Measurements from ENCODE around the gene TRAPPC5. TPM values are rescaled to one million over a fixed set of nuclear protein-coding genes. Genes with fewer than 3 reads are reported as not detected.

The TRAPPC5 gene
- total and polyA plus RNA-seq, 2 experiments from 2014 or later: 78.3 to 252 TPM

DNA sequence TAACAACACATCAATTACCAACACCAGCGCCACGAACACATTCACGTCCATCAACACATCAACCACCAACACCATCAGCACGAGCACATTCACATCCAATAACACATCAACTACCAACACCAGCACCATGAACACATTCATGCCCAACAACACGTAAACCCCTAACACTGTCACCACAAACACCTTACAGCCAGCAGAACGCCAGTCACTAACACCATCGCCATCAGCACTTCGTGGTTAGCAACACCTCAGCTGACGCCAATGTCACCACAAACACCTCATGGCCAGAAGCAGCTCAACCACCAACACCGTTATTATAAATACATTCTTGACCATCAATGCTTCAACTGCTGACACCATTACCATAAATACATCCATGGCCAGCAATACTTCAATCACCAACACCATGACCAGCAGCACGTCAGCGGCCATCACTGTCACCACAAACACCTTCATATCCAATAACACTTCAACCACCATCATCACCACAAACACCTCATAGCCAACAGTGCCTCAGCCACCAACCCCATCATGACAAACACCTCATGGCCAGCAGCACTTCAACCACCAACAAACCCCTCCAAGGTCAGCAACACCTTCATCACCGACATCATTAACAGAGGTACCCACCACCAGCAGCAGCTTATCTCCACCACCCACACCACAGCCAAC lies 11.9 kb downstream of the TRAPPC5 start:
- Histone ChIP-seq H3K27me3 (ENCODE audit: insufficient read depth) (0 out of 2 replicates have a peak, but pooled peaks cover 2% of the 10 kb centered on the region), H3K4me2 (no peak overlapping the region), H3K79me2 (replicated peaks; ENCODE audit: insufficient read depth) (no peaks in the 10 kb centered on the region), H4K20me1 (replicated peaks; ENCODE audit: insufficient read depth) (no peaks in the 10 kb centered on the region), H3K9me2 (ENCODE audit: insufficient read depth) (peaks cover 4% of the 10 kb centered on the region; the same call in 1 of the 2 replicates), H3K27ac (ENCODE audit: low read depth) (no peak overlapping the region), H3K4me3 (no peak overlapping the region), H3F3A (replicated peaks; ENCODE audit: low read depth) (no peaks in the 10 kb centered on the region), H3K36me3 (ENCODE audit: insufficient read depth) (no peaks in the 10 kb centered on the region), H3K4me1 (ENCODE audit: insufficient read depth) (0 out of 2 replicates have a peak, but pooled peaks cover 4% of the 10 kb centered on the region), H2AFZ (no peak overlapping the region)
- DNase-seq (ENCODE audit: low spot score) (no peak), ATAC-seq (no peak)
- Mint-ChIP-seq H3K36me3 (ENCODE audit: low read depth) (no peaks in the 10 kb centered on the region), H3K27me3 (ENCODE audit: insufficient read depth, low read depth, poor library complexity) (peaks cover 6% of the 10 kb centered on the region), H3K9me3 (no peaks in the 10 kb centered on the region; the same call in 2 of the 3 replicates), H3K4me1 (peaks cover 9% of the 10 kb centered on the region; the same call in 2 of the 3 replicates), H3K27ac (no peak overlapping the region), H3K4me3 (no peak overlapping the region)
- TF ChIP-seq NANOG (IDR thresholded peaks at IDR 0.05; ENCODE audit: borderline replicate concordance) (no peak), JUNB (IDR thresholded peaks at IDR 0.05; ENCODE audit: unreplicated experiment) (no peak), STAT1 (IDR thresholded peaks at IDR 0.05; ENCODE audit: unreplicated experiment) (no peak)
- TF ChIP-seq, protein P1, sequence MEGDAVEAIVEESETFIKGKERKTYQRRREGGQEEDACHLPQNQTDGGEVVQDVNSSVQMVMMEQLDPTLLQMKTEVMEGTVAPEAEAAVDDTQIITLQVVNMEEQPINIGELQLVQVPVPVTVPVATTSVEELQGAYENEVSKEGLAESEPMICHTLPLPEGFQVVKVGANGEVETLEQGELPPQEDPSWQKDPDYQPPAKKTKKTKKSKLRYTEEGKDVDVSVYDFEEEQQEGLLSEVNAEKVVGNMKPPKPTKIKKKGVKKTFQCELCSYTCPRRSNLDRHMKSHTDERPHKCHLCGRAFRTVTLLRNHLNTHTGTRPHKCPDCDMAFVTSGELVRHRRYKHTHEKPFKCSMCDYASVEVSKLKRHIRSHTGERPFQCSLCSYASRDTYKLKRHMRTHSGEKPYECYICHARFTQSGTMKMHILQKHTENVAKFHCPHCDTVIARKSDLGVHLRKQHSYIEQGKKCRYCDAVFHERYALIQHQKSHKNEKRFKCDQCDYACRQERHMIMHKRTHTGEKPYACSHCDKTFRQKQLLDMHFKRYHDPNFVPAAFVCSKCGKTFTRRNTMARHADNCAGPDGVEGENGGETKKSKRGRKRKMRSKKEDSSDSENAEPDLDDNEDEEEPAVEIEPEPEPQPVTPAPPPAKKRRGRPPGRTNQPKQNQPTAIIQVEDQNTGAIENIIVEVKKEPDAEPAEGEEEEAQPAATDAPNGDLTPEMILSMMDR (conservative IDR thresholded peaks at IDR 0.05; ENCODE audit: low read depth in 2 of 2): no peak

DNA sequence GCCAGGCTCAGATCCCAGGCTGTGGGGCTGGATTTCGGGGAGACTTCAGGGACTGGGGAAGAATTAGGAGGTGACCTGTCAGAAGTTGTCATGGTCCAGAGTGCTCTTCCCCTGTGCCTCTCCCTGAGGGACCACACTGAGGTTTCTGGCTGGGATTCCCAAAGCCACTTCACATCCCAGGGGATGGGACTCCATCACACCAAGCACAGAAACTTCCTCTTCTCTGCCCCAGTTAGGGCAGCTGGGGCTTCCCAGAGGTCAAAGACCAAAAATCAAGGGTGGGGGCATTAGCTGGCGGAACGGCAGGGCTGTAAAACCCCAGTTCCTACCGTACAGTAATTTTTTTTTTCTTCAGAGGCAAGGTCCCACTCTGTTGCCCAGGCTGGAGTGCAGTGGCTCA lies 13.9 kb downstream of the TRAPPC5 start:
- ATAC-seq (no peak), DNase-seq (ENCODE audit: low spot score) (no peak)
- Histone ChIP-seq H3K27me3 (ENCODE audit: insufficient read depth) (no peaks in the 10 kb centered on the region), H3F3A (replicated peaks; ENCODE audit: low read depth) (no peaks in the 10 kb centered on the region), H3K4me1 (ENCODE audit: insufficient read depth) (0 out of 2 replicates have a peak, but pooled peaks cover 4% of the 10 kb centered on the region), H4K20me1 (replicated peaks; ENCODE audit: insufficient read depth) (no peaks in the 10 kb centered on the region), H3K79me2 (replicated peaks; ENCODE audit: insufficient read depth) (no peaks in the 10 kb centered on the region), H3K27ac (ENCODE audit: low read depth) (no peak overlapping the region), H2AFZ (no peak overlapping the region), H3K36me3 (ENCODE audit: insufficient read depth) (no peaks in the 10 kb centered on the region), H3K9me2 (ENCODE audit: insufficient read depth) (peaks cover 4% of the 10 kb centered on the region; the same call in 1 of the 2 replicates), H3K4me2 (no peak overlapping the region), H3K4me3 (no peak overlapping the region)
- Mint-ChIP-seq H3K4me1 (peaks cover 26% of the 10 kb centered on the region), H3K27ac (no peak overlapping the region), H3K4me3 (no peak overlapping the region), H3K27me3 (ENCODE audit: insufficient read depth, low read depth, poor library complexity) (peaks cover 8% of the 10 kb centered on the region), H3K9me3 (no peaks in the 10 kb centered on the region; the same call in 2 of the 3 replicates), H3K36me3 (ENCODE audit: low read depth) (no peaks in the 10 kb centered on the region; the same call in 2 of the 3 replicates)
- TF ChIP-seq, protein P2, sequence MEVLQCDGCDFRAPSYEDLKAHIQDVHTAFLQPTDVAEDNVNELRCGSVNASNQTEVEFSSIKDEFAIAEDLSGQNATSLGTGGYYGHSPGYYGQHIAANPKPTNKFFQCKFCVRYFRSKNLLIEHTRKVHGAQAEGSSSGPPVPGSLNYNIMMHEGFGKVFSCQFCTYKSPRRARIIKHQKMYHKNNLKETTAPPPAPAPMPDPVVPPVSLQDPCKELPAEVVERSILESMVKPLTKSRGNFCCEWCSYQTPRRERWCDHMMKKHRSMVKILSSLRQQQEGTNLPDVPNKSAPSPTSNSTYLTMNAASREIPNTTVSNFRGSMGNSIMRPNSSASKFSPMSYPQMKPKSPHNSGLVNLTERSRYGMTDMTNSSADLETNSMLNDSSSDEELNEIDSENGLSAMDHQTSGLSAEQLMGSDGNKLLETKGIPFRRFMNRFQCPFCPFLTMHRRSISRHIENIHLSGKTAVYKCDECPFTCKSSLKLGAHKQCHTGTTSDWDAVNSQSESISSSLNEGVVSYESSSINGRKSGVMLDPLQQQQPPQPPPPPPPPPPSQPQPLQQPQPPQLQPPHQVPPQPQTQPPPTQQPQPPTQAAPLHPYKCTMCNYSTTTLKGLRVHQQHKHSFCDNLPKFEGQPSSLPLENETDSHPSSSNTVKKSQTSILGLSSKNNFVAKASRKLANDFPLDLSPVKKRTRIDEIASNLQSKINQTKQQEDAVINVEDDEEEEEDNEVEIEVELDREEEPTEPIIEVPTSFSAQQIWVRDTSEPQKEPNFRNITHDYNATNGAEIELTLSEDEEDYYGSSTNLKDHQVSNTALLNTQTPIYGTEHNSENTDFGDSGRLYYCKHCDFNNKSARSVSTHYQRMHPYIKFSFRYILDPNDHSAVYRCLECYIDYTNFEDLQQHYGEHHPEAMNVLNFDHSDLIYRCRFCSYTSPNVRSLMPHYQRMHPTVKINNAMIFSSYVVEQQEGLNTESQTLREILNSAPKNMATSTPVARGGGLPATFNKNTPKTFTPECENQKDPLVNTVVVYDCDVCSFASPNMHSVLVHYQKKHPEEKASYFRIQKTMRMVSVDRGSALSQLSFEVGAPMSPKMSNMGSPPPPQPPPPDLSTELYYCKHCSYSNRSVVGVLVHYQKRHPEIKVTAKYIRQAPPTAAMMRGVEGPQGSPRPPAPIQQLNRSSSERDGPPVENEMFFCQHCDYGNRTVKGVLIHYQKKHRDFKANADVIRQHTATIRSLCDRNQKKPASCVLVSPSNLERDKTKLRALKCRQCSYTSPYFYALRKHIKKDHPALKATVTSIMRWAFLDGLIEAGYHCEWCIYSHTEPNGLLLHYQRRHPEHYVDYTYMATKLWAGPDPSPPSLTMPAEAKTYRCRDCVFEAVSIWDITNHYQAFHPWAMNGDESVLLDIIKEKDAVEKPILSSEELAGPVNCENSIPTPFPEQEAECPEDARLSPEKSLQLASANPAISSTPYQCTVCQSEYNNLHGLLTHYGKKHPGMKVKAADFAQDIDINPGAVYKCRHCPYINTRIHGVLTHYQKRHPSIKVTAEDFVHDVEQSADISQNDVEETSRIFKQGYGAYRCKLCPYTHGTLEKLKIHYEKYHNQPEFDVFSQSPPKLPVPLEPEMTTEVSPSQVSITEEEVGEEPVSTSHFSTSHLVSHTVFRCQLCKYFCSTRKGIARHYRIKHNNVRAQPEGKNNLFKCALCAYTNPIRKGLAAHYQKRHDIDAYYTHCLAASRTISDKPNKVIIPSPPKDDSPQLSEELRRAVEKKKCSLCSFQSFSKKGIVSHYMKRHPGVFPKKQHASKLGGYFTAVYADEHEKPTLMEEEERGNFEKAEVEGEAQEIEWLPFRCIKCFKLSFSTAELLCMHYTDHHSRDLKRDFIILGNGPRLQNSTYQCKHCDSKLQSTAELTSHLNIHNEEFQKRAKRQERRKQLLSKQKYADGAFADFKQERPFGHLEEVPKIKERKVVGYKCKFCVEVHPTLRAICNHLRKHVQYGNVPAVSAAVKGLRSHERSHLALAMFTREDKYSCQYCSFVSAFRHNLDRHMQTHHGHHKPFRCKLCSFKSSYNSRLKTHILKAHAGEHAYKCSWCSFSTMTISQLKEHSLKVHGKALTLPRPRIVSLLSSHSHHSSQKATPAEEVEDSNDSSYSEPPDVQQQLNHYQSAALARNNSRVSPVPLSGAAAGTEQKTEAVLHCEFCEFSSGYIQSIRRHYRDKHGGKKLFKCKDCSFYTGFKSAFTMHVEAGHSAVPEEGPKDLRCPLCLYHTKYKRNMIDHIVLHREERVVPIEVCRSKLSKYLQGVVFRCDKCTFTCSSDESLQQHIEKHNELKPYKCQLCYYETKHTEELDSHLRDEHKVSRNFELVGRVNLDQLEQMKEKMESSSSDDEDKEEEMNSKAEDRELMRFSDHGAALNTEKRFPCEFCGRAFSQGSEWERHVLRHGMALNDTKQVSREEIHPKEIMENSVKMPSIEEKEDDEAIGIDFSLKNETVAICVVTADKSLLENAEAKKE (CRISPR knock-in tag; IDR thresholded peaks at IDR 0.05): no peak
- TF ChIP-seq, protein P1 (conservative IDR thresholded peaks at IDR 0.05; ENCODE audit: low read depth in 2 of 2): no peak
- TF ChIP-seq, protein P3, sequence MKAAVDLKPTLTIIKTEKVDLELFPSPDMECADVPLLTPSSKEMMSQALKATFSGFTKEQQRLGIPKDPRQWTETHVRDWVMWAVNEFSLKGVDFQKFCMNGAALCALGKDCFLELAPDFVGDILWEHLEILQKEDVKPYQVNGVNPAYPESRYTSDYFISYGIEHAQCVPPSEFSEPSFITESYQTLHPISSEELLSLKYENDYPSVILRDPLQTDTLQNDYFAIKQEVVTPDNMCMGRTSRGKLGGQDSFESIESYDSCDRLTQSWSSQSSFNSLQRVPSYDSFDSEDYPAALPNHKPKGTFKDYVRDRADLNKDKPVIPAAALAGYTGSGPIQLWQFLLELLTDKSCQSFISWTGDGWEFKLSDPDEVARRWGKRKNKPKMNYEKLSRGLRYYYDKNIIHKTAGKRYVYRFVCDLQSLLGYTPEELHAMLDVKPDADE (IDR thresholded peaks at IDR 0.05): no peak
- no peak for TF ChIP-seq CREB1 (CRISPR knock-in tag; IDR thresholded peaks at IDR 0.05; ENCODE audit: low read depth)
- TF ChIP-seq POLR2AphosphoS5 (IDR thresholded peaks at IDR 0.05; ENCODE audit: low read depth): no peak
